GM18502 (cell line): Measurements from ENCODE around the gene ATRIP.

Experiments used
- ATAC-seq: cut with Tn5 transposase; IDR thresholded peaks from one replicate; pipeline ENCODE4 v1.9.1; 2021; ENCODE audit warnings: mild to moderate bottlenecking; ENCODE audit not compliant: unreplicated experiment, poor library complexity

The ATRIP gene

GRCh38 chr3:48492461-48493202 is 46.1 kb downstream of the ATRIP start:
- ATAC-seq, result no peak

GRCh38 chr3:48493203-48493501 is 46.6 kb downstream of the ATRIP start:
- no peak for ATAC-seq

- no peak for ATAC-seq
These were observed 54.1 kb downstream of the ATRIP start for GRCh38 chr3:48500656-48501055.

- ATAC-seq, result no peak
These were observed 54.7 kb downstream of the ATRIP start for GRCh38 chr3:48501196-48501595.

- no peak for ATAC-seq
These were observed 55.6 kb downstream of the ATRIP start for GRCh38 chr3:48502121-48502520.

- no peak for ATAC-seq
These were observed 56.2 kb downstream of the ATRIP start for GRCh38 chr3:48502728-48503168.

- ATAC-seq, result no peak
These were observed 57.0 kb downstream of the ATRIP start for GRCh38 chr3:48503401-48504050.

GRCh38 chr3:48504051-48504946 is 57.8 kb downstream of the ATRIP start, which contains the start of gene SHISA5:
TSS of gene SHISA5 (minus strand) at chr3:48504174. CDS start at chr3:48504094, 80 bp downstream.
- ATAC-seq, result peak; percentile 53

- no peak for ATAC-seq
These were observed 58.6 kb downstream of the ATRIP start for GRCh38 chr3:48505146-48505545.

GRCh38 chr3:48505968-48506504 is 59.5 kb downstream of the ATRIP start:
- ATAC-seq, result no peak

- ATAC-seq, result no peak
These were observed 60.9 kb downstream of the ATRIP start for GRCh38 chr3:48507256-48508061.

GRCh38 chr3:48511551-48511950 is 65.0 kb downstream of the ATRIP start:
- ATAC-seq, result no peak

GRCh38 chr3:48514431-48515227 is 68.1 kb downstream of the ATRIP start:
- no peak for ATAC-seq
